Measurements from ENCODE around the gene PSMF1.

DNA sequence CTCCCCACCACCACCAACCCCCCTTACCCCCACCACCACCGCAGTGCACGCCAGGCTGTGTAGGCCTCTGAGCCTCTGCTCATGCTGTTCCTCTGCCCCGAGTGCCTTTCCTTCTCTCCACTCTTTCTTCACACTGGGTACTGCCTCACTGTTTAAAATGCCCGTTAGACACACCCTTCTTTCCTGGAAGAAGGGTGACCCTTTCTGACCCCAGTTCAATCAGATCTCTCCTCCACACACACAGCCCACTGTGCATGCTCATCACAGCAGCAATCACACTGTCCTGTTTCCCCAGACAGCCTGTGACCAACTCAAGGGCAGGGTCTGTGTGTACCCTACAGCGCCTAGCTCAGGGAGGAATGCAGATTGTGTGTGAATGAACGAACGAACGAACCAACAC is 56.4 kb downstream of the PSMF1 start:
- TF ChIP-seq, protein P1, sequence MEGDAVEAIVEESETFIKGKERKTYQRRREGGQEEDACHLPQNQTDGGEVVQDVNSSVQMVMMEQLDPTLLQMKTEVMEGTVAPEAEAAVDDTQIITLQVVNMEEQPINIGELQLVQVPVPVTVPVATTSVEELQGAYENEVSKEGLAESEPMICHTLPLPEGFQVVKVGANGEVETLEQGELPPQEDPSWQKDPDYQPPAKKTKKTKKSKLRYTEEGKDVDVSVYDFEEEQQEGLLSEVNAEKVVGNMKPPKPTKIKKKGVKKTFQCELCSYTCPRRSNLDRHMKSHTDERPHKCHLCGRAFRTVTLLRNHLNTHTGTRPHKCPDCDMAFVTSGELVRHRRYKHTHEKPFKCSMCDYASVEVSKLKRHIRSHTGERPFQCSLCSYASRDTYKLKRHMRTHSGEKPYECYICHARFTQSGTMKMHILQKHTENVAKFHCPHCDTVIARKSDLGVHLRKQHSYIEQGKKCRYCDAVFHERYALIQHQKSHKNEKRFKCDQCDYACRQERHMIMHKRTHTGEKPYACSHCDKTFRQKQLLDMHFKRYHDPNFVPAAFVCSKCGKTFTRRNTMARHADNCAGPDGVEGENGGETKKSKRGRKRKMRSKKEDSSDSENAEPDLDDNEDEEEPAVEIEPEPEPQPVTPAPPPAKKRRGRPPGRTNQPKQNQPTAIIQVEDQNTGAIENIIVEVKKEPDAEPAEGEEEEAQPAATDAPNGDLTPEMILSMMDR (IDR thresholded peaks at IDR 0.05; ENCODE audit: poor library complexity, severe bottlenecking), result no peak
- no peak for TF ChIP-seq EZH2 (IDR thresholded peaks at IDR 0.05; ENCODE audit: borderline replicate concordance, insufficient read depth, low read length, poor library complexity, severe bottlenecking)
- no peak for TF ChIP-seq RAD21 (conservative IDR thresholded peaks at IDR 0.05)
- TF ChIP-seq EP300 (conservative IDR thresholded peaks at IDR 0.05; ENCODE audit: poor library complexity, severe bottlenecking), result no peak
- no peak for TF ChIP-seq REST (IDR thresholded peaks at IDR 0.05; ENCODE audit: borderline replicate concordance)
- TF ChIP-seq POLR2AphosphoS5 (IDR thresholded peaks at IDR 0.05), result peak; percentile 13
- no peak for TF ChIP-seq MXI1 (conservative IDR thresholded peaks at IDR 0.05; ENCODE audit: poor library complexity, severe bottlenecking)
- TF ChIP-seq SMC3 (conservative IDR thresholded peaks at IDR 0.05; ENCODE audit: poor library complexity), result no peak
- TF ChIP-seq TAF1 (IDR thresholded peaks at IDR 0.05; ENCODE audit: low read depth), result no peak
